Endodermal cell (in vitro differentiated cells): ENCODE results near the gene GAPDH. TPM values are rescaled to one million over a fixed set of nuclear protein-coding genes. Genes with fewer than 3 reads are reported as not detected.

Experiments used
- DNase-seq: peaks from one replicate; pipeline ENCODE4 v3.0.0-alpha.2; 2017
- H3K27ac ChIP-seq: 2 replicates; pipeline ENCODE4 v1.5.1; 2013; ENCODE audit warnings: mild to moderate bottlenecking, low read depth, low read length, moderate library complexity
- H3K27me3 ChIP-seq: 2 replicates; pipeline ENCODE4 v1.6.1; 2013; ENCODE audit warnings: mild to moderate bottlenecking, low read length, moderate library complexity; ENCODE audit not compliant: insufficient read depth, control insufficient read depth, poor library complexity, severe bottlenecking
- H3K36me3 ChIP-seq: 2 replicates; pipeline ENCODE4 v1.7.0; 2013; ENCODE audit warnings: mild to moderate bottlenecking, low read length, moderate library complexity; ENCODE audit not compliant: control insufficient read depth, insufficient read depth
- H3K4me1 ChIP-seq: one replicate; pipeline ENCODE4 v1.7.0; 2013; ENCODE audit warnings: low read length; ENCODE audit not compliant: control insufficient read depth, insufficient read depth
- H3K4me3 ChIP-seq: 2 replicates; pipeline ENCODE4 v1.5.1; 2013; ENCODE audit warnings: mild to moderate bottlenecking, low read length, moderate library complexity
- H3K9ac ChIP-seq: 2 replicates; pipeline ENCODE4 v1.6.1; 2013; ENCODE audit warnings: mild to moderate bottlenecking, low read length, moderate library complexity; ENCODE audit not compliant: poor library complexity, severe bottlenecking; ENCODE audit errors: extremely low read depth
- H3K9me3 ChIP-seq: 2 replicates; pipeline ENCODE4 v1.6.1; 2013; ENCODE audit warnings: mild to moderate bottlenecking, low read length, moderate library complexity; ENCODE audit not compliant: control insufficient read depth
- H3K27ac Mint-ChIP-seq: 2 replicates; pipeline ENCODE4 v1.8.0; 2020; ENCODE audit warnings: mixed read lengths
- H3K27me3 Mint-ChIP-seq: 2 replicates; pipeline ENCODE4 v1.8.0; 2021; ENCODE audit warnings: mild to moderate bottlenecking, mixed read lengths; ENCODE audit not compliant: insufficient read depth
- H3K36me3 Mint-ChIP-seq: 2 replicates; pipeline ENCODE4 v1.8.0; 2020; ENCODE audit warnings: low read depth, mixed read lengths
- H3K4me1 Mint-ChIP-seq: 2 replicates; pipeline ENCODE4 v1.8.0; 2020; ENCODE audit warnings: mixed read lengths
- H3K4me3 Mint-ChIP-seq: 2 replicates; pipeline ENCODE4 v1.8.0; 2020; ENCODE audit warnings: mild to moderate bottlenecking, moderate library complexity, mixed read lengths
- H3K9me3 Mint-ChIP-seq: 2 replicates; pipeline ENCODE4 v1.8.0; 2020; ENCODE audit warnings: mild to moderate bottlenecking, mixed read lengths
- WGBS, 2 experiments: methylation state at CpG; one replicate each; pipeline versions ENCODE4 v1.1.5 to v1.1.7; 2013; ENCODE audit warnings: missing lambda C conversion rate in 2 of 2, mixed read lengths in 1 of 2; ENCODE audit not compliant: insufficient coverage in 1 of 2, insufficient read length in 1 of 2; 5-methylcytosine and 5-hydroxymethylcytosine counted together
- total RNA-seq, 2 donors: library from RNA; stranded (reverse); fragmentation: NEBNext Ultra II Directional in 1 of 2; extraction: Animal tissue kit (Norgen Biotek cat#: 25700) in 1 of 2; gene quantifications; 2 replicates in 1 of 2; 3 replicates in 1 of 2; pipeline ENCODE4 v1.2.1, GENCODE V29; 2021
- TF ChIP-seq, protein P1 (sequence below): fragments of 200-600 bp; sonication (generic); conservative IDR thresholded peaks from 2 replicates; pipeline ENCODE4 v1.5.0; 2021; ENCODE audit warnings: antibody characterized with exemption, mild to moderate bottlenecking

Gene GAPDH
- total RNA-seq, 2 donors from 2014 or later = 2,848 to 5,273 TPM

DNA sequence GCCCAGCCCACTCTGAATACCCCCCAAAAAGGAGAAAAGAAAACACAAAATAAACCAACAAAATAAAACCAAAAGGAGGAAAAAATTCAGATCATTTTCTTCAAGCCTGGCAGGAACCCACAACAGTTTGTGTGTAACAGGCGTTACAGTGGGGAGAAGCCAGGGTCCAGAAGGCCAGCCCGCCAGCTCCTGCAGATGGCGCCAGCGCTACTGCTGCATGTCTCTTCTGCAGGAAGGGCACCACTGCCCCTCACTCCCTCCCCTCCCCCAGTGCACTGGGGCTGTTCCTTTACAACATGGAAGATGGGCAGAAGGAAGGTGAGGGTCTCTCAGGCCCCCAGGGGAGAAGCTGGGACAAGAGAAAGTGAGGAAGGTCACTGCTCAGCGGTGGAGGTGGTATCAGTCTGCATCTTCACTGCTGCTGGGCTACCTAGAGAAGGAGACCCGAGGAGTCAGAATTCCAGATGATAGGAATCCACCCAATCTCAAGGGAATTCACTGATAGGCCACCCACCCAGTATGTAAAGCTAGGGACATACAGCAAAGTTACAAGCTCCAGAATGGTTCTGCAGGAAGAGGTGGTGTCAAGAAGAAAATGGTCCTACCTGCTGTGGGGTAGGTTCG is 36.1 kb downstream of the GAPDH start:
- TF ChIP-seq, protein P1, sequence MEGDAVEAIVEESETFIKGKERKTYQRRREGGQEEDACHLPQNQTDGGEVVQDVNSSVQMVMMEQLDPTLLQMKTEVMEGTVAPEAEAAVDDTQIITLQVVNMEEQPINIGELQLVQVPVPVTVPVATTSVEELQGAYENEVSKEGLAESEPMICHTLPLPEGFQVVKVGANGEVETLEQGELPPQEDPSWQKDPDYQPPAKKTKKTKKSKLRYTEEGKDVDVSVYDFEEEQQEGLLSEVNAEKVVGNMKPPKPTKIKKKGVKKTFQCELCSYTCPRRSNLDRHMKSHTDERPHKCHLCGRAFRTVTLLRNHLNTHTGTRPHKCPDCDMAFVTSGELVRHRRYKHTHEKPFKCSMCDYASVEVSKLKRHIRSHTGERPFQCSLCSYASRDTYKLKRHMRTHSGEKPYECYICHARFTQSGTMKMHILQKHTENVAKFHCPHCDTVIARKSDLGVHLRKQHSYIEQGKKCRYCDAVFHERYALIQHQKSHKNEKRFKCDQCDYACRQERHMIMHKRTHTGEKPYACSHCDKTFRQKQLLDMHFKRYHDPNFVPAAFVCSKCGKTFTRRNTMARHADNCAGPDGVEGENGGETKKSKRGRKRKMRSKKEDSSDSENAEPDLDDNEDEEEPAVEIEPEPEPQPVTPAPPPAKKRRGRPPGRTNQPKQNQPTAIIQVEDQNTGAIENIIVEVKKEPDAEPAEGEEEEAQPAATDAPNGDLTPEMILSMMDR = peak; percentile 99
- Mint-ChIP-seq H3K4me3 (peak overlapping the region; percentile 97), H3K9me3 (no peaks in the 10 kb centered on the region), H3K27ac (peak overlapping the region; percentile 99), H3K36me3 (peaks cover 70% of the 10 kb centered on the region), H3K4me1 (peaks cover 20% of the 10 kb centered on the region), H3K27me3 (peaks cover 1% of the 10 kb centered on the region)
- peak; percentile 95 for DNase-seq
- WGBS, 2 experiments = 59 to 95% methylated on average over 4 to 7 of the region's 7 CpGs
- Histone ChIP-seq H3K27ac (no peak overlapping the region), H3K9me3 (no peaks in the 10 kb centered on the region), H3K36me3 (peaks cover 74% of the 10 kb centered on the region), H3K4me3 (no peak overlapping the region), H3K9ac (no peak overlapping the region), H3K4me1 (no peaks in the 10 kb centered on the region), H3K27me3 (no peaks in the 10 kb centered on the region)

DNA sequence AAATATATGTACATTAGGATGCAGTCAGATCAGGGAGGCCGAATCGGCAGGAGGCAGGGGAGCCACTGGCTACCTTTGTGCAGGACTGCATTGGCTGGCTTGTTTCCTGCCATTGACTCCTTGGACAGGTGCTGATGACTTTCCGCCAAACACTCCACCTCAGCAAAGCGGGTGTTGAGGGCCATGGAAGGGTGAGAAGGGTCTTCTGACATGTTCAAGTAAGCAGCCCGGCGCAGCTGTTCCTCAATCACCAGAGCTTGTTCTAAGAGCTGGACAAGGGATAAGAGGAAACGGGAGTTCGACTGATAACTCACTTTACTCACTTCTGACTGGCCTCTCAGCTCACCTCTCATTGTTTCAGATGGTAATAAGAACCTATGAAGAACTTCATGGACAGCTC is 38.7 kb downstream of the GAPDH start:
- DNase-seq = no peak
- Mint-ChIP-seq H3K36me3 (peaks cover 73% of the 10 kb centered on the region), H3K9me3 (no peaks in the 10 kb centered on the region), H3K27ac (peak overlapping the region; percentile 0), H3K4me1 (peaks cover 13% of the 10 kb centered on the region), H3K4me3 (no peak overlapping the region), H3K27me3 (peaks cover 1% of the 10 kb centered on the region)
- H3K9ac ChIP-seq = no peak overlapping the region
- no peak overlapping the region for H3K27ac ChIP-seq
- H3K4me1 ChIP-seq = no peaks in the 10 kb centered on the region
- 97 to 99% methylated on average over 5 to 8 of the region's 8 CpGs for WGBS, 2 experiments
- TF ChIP-seq, protein P1 = no peak
- H3K4me3 ChIP-seq = no peak overlapping the region
- no peaks in the 10 kb centered on the region for H3K27me3 ChIP-seq
- peaks cover 85% of the 10 kb centered on the region for H3K36me3 ChIP-seq
- H3K9me3 ChIP-seq = no peaks in the 10 kb centered on the region

DNA sequence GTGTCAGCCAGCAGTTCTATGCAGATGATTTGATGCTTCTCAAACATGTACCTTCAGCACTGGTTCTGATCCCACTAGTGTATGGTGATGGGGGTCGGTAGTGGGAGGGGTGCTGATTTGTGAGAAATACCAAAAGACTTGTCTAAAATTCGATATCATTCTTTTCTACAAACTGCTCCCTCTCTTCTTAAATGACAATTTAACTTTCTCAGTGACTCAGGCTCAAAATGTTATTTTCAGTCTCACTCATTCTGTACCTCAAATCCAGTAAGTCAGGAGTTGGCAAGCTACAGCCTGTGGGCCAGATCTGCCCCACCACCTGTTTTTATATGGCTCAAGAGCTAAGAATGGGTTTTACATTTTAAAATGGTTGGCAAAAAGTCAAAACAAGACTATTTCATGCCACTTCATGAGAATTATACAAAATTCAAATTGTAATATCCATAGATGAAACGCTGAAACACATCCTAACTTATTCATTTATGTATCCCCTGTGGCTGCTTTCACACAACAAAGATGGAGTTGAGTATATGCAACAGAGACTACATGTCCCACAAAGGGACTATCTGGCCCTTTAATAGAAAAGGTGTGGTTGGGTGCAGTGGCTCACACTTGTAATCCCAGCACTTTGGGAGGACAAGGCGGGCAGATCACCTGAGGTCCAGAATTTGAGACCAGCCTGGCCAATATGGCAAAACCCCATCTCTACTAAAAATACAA is 40.4 kb downstream of the GAPDH start:
- H3K36me3 Mint-ChIP-seq = peaks cover 85% of the 10 kb centered on the region
- peak overlapping the region; percentile 1 for H3K27ac Mint-ChIP-seq
- H3K9me3 Mint-ChIP-seq = no peaks in the 10 kb centered on the region
- H3K27ac ChIP-seq = no peak overlapping the region
- H3K9ac ChIP-seq = no peak overlapping the region
- H3K36me3 ChIP-seq = peaks cover 89% of the 10 kb centered on the region
- H3K9me3 ChIP-seq = no peaks in the 10 kb centered on the region
- no peak overlapping the region for H3K4me3 ChIP-seq
- no peaks in the 10 kb centered on the region for H3K27me3 Mint-ChIP-seq
- H3K4me1 ChIP-seq = no peaks in the 10 kb centered on the region
- H3K4me1 Mint-ChIP-seq = peaks cover 6% of the 10 kb centered on the region
- TF ChIP-seq, protein P1 = no peak
- no peaks in the 10 kb centered on the region for H3K27me3 ChIP-seq
- WGBS, 2 experiments = 97 to 100% methylated on average over 1 to 3 of the region's 4 CpGs
- no peak overlapping the region for H3K4me3 Mint-ChIP-seq
- DNase-seq = no peak
